ENCODE data around the gene DBT.

- no peak for TF ChIP-seq CTCF (IDR thresholded peaks at IDR 0.05)
- no peak for TF ChIP-seq POLR2A (IDR thresholded peaks at IDR 0.05)
Measured at GRCh38 chr1:100217834-100218233, 31.8 kb downstream of the DBT start.

All from lower leg skin (tissue), 3 donors.